ENCODE data around the gene SDE2.
"Not testable (repeated sequence)": the region's sequence is repeated elsewhere in the genome, so short reads cannot be mapped to it uniquely, and the experiment has no call there.

The SDE2 gene

GRCh38 chr1:226002667-226003501, 3.7 kb upstream of the SDE2 start:
- Histone ChIP-seq H3K4me1 (ENCODE audit: insufficient read depth, low read length) (peaks cover 36% of the 10 kb centered on the region), H3K4me3 (ENCODE audit: low read length) (peak overlapping the region; percentile 33), H2AFZ (ENCODE audit: low read depth, low read length) (no peak overlapping the region), H3K36me3 (ENCODE audit: insufficient read depth, low read length) (no peaks in the 10 kb centered on the region), H3K9me3 (ENCODE audit: low read length) (no peaks in the 10 kb centered on the region), H3K27me3 (ENCODE audit: insufficient read depth, low read length) (no peaks in the 10 kb centered on the region)

- Histone ChIP-seq H3K4me3 (ENCODE audit: low read length) (peak overlapping the region; percentile 33), H3K9me3 (ENCODE audit: low read length) (no peaks in the 10 kb centered on the region), H2AFZ (ENCODE audit: low read depth, low read length) (no peak overlapping the region), H3K27me3 (ENCODE audit: insufficient read depth, low read length) (no peaks in the 10 kb centered on the region), H3K36me3 (ENCODE audit: insufficient read depth, low read length) (no peaks in the 10 kb centered on the region), H3K4me1 (ENCODE audit: insufficient read depth, low read length) (peaks cover 39% of the 10 kb centered on the region)
Measured at GRCh38 chr1:226001963-226002666, 3.0 kb upstream of the SDE2 start.

GRCh38 chr1:226001088-226001487, 1.9 kb upstream of the SDE2 start:
- H3K4me1 ChIP-seq (ENCODE audit: insufficient read depth, low read length) = peaks cover 39% of the 10 kb centered on the region
- H3K4me3 ChIP-seq (ENCODE audit: low read length) = no peak overlapping the region
- no peaks in the 10 kb centered on the region for H3K36me3 ChIP-seq (ENCODE audit: insufficient read depth, low read length)
- H3K27me3 ChIP-seq (ENCODE audit: insufficient read depth, low read length) = no peaks in the 10 kb centered on the region
- H2AFZ ChIP-seq (ENCODE audit: low read depth, low read length) = no peak overlapping the region
- H3K9me3 ChIP-seq (ENCODE audit: low read length) = no peaks in the 10 kb centered on the region

GRCh38 chr1:226000493-226001081, 1.4 kb upstream of the SDE2 start:
- H3K27me3 ChIP-seq (ENCODE audit: insufficient read depth, low read length); H3K36me3 ChIP-seq (ENCODE audit: insufficient read depth, low read length); H3K9me3 ChIP-seq (ENCODE audit: low read length); H2AFZ ChIP-seq (ENCODE audit: low read depth, low read length); H3K4me3 ChIP-seq (ENCODE audit: low read length): not testable (repeated sequence)
- H3K4me1 ChIP-seq (ENCODE audit: insufficient read depth, low read length) = peaks cover 39% of the 10 kb centered on the region

GRCh38 chr1:225999912-226000337, 782 bp upstream of the SDE2 start:
- H2AFZ ChIP-seq (ENCODE audit: low read depth, low read length) = peak overlapping the region; percentile 74
- peaks cover 2% of the 10 kb centered on the region for H3K36me3 ChIP-seq (ENCODE audit: insufficient read depth, low read length)
- H3K9me3 ChIP-seq (ENCODE audit: low read length) = no peaks in the 10 kb centered on the region
- H3K4me1 ChIP-seq (ENCODE audit: insufficient read depth, low read length) = peaks cover 39% of the 10 kb centered on the region
- H3K4me3 ChIP-seq (ENCODE audit: low read length) = peak overlapping the region; percentile 61
- H3K27me3 ChIP-seq (ENCODE audit: insufficient read depth, low read length) = no peaks in the 10 kb centered on the region

- Histone ChIP-seq H3K27me3 (ENCODE audit: insufficient read depth, low read length) (no peaks in the 10 kb centered on the region), H3K36me3 (ENCODE audit: insufficient read depth, low read length) (peaks cover 14% of the 10 kb centered on the region), H2AFZ (ENCODE audit: low read depth, low read length) (no peak overlapping the region), H3K4me1 (ENCODE audit: insufficient read depth, low read length) (peaks cover 39% of the 10 kb centered on the region), H3K9me3 (ENCODE audit: low read length) (no peaks in the 10 kb centered on the region), H3K4me3 (ENCODE audit: low read length) (peak overlapping the region; percentile 90)
Measured at GRCh38 chr1:225998560-225999226, 450 bp downstream of the SDE2 start.

- Histone ChIP-seq H3K4me1 (ENCODE audit: insufficient read depth, low read length) (peaks cover 23% of the 10 kb centered on the region), H3K4me3 (ENCODE audit: low read length) (no peak overlapping the region), H2AFZ (ENCODE audit: low read depth, low read length) (no peak overlapping the region), H3K27me3 (ENCODE audit: insufficient read depth, low read length) (no peaks in the 10 kb centered on the region), H3K36me3 (ENCODE audit: insufficient read depth, low read length) (peaks cover 27% of the 10 kb centered on the region), H3K9me3 (ENCODE audit: low read length) (no peaks in the 10 kb centered on the region)
Measured at GRCh38 chr1:225996946-225997545, 2.1 kb downstream of the SDE2 start.

GRCh38 chr1:225995919-225996864, 3.0 kb downstream of the SDE2 start:
- Histone ChIP-seq H3K36me3 (ENCODE audit: insufficient read depth, low read length) (peaks cover 36% of the 10 kb centered on the region), H3K27me3 (ENCODE audit: insufficient read depth, low read length) (no peaks in the 10 kb centered on the region), H3K4me1 (ENCODE audit: insufficient read depth, low read length) (peaks cover 20% of the 10 kb centered on the region), H2AFZ (ENCODE audit: low read depth, low read length) (no peak overlapping the region), H3K9me3 (ENCODE audit: low read length) (no peaks in the 10 kb centered on the region), H3K4me3 (ENCODE audit: low read length) (no peak overlapping the region)

GRCh38 chr1:225990705-225991464, 8.3 kb downstream of the SDE2 start:
- H3K4me3 ChIP-seq (ENCODE audit: low read length) = no peak overlapping the region
- no peak overlapping the region for H2AFZ ChIP-seq (ENCODE audit: low read depth, low read length)
- no peaks in the 10 kb centered on the region for H3K4me1 ChIP-seq (ENCODE audit: insufficient read depth, low read length)
- peaks cover 73% of the 10 kb centered on the region for H3K36me3 ChIP-seq (ENCODE audit: insufficient read depth, low read length)
- H3K27me3 ChIP-seq (ENCODE audit: insufficient read depth, low read length) = no peaks in the 10 kb centered on the region
- no peaks in the 10 kb centered on the region for H3K9me3 ChIP-seq (ENCODE audit: low read length)

- peaks cover 2% of the 10 kb centered on the region for H3K9me3 ChIP-seq (ENCODE audit: low read length)
- H2AFZ ChIP-seq (ENCODE audit: low read depth, low read length) = no peak overlapping the region
- H3K4me1 ChIP-seq (ENCODE audit: insufficient read depth, low read length) = no peaks in the 10 kb centered on the region
- H3K36me3 ChIP-seq (ENCODE audit: insufficient read depth, low read length) = peaks cover 77% of the 10 kb centered on the region
- no peak overlapping the region for H3K4me3 ChIP-seq (ENCODE audit: low read length)
- H3K27me3 ChIP-seq (ENCODE audit: insufficient read depth, low read length) = no peaks in the 10 kb centered on the region
Measured at GRCh38 chr1:225987491-225988316, 11.4 kb downstream of the SDE2 start.

GRCh38 chr1:225981714-225982113, 17.4 kb downstream of the SDE2 start:
- Histone ChIP-seq H3K27me3 (ENCODE audit: insufficient read depth, low read length) (no peaks in the 10 kb centered on the region), H2AFZ (ENCODE audit: low read depth, low read length) (no peak overlapping the region), H3K9me3 (ENCODE audit: low read length) (peaks cover 11% of the 10 kb centered on the region), H3K4me3 (ENCODE audit: low read length) (no peak overlapping the region), H3K36me3 (ENCODE audit: insufficient read depth, low read length) (peaks cover 59% of the 10 kb centered on the region), H3K4me1 (ENCODE audit: insufficient read depth, low read length) (no peaks in the 10 kb centered on the region)
